ENCODE data around the gene EPHA8. TPM values are rescaled to one million over a fixed set of nuclear protein-coding genes. Genes with fewer than 3 reads are reported as not detected.

The EPHA8 gene
- total and polyA plus RNA-seq, 2 of the 4 experiments (the other 2 are of a cell fraction): not detected

- no peak overlapping the region for H2AFZ ChIP-seq (replicated peaks; ENCODE audit: low read length, poor library complexity)
- no peak overlapping the region for H4K91ac ChIP-seq (ENCODE audit: insufficient read depth, low read depth, low read length)
- ChIA-PET CTCF (no interaction called here), POLR2A (ENCODE audit: unreplicated experiment) (no interaction called here)
- no peak overlapping the region for H3K4ac ChIP-seq (ENCODE audit: low read depth, low read length)
- 92% methylated on average over 3 of the region's 7 CpGs; no CpG with 5 or more reads in 1 of the 2 experiments for WGBS, 2 experiments (ENCODE audit: extremely low coverage in 2 of 2, insufficient read length in 1 of 2)
- no peak overlapping the region for H3K18ac ChIP-seq (ENCODE audit: low read depth, low read length)
- H2AK5ac ChIP-seq (ENCODE audit: low read depth, low read length): no peak overlapping the region
- H3K27ac ChIP-seq (ENCODE audit: insufficient read depth, low read length): no peak overlapping the region
- no peak overlapping the region for H3K14ac ChIP-seq (replicated peaks; ENCODE audit: low read depth, low read length)
- H3K9ac ChIP-seq (ENCODE audit: low read depth, low read length): no peak overlapping the region
- H2BK20ac ChIP-seq (ENCODE audit: low read depth, low read length): no peak overlapping the region
- H2BK5ac ChIP-seq (ENCODE audit: low read depth, low read length, poor library complexity, severe bottlenecking): no peak overlapping the region
- H3K79me1 ChIP-seq (ENCODE audit: low read depth in 1 of 2, low read length in 2 of 2): no peaks in the 10 kb centered on the region
- H3K56ac ChIP-seq (ENCODE audit: extremely low read depth, insufficient read depth, low read length): no peak overlapping the region
- H4K5ac ChIP-seq (ENCODE audit: low read depth, low read length): no peak overlapping the region
- H4K8ac ChIP-seq (ENCODE audit: low read depth in 2 of 2, low read length in 2 of 2): no peak overlapping the region
- H3K36me3 ChIP-seq (ENCODE audit: control insufficient read depth, insufficient read depth, low read length): peaks cover 54% of the 10 kb centered on the region
- intact Hi-C loops (cut with micrococcal nuclease): no loop called here
- H4K20me1 ChIP-seq (ENCODE audit: insufficient read depth, low read length): no peaks in the 10 kb centered on the region
- H2BK15ac ChIP-seq (ENCODE audit: low read depth, low read length): no peak overlapping the region
- H3K4me3 ChIP-seq (ENCODE audit: insufficient read depth, low read depth, low read length): no peak overlapping the region
- no peaks in the 10 kb centered on the region for H3K9me3 ChIP-seq (ENCODE audit: control insufficient read depth, insufficient read depth, low read length)
- H3K4me1 ChIP-seq (ENCODE audit: control insufficient read depth, insufficient read depth, low read length): no peaks in the 10 kb centered on the region
- in situ Hi-C loops (cut with MboI; ENCODE audit: low sequenced_read_pairs): no loop called here
- H2BK120ac ChIP-seq (ENCODE audit: low read depth, low read length): no peak overlapping the region
- dilution Hi-C loops (cut with HindIII; ENCODE audit: low sequenced_read_pairs, unreplicated experiment): no loop called here
- H2AK9ac ChIP-seq (replicated peaks; ENCODE audit: low read depth, low read length, poor library complexity): no peak overlapping the region
- TF ChIP-seq NFE2L2 (IDR thresholded peaks at IDR 0.05; ENCODE audit: low read depth, low read length) (no peak), MXI1 (IDR thresholded peaks at IDR 0.05; ENCODE audit: borderline replicate concordance, low read depth, low read length) (no peak), RAD21 (IDR thresholded peaks at IDR 0.05; ENCODE audit: low read length) (no peak), RCOR1 (IDR thresholded peaks at IDR 0.05; ENCODE audit: insufficient replicate concordance, low read length) (no peak), MAZ (IDR thresholded peaks at IDR 0.05; ENCODE audit: borderline replicate concordance, low read depth, low read length) (no peak), FOS (IDR thresholded peaks at IDR 0.05; ENCODE audit: low read depth, low read length) (no peak), BHLHE40 (IDR thresholded peaks at IDR 0.05; ENCODE audit: low read depth, low read length) (no peak), USF2 (IDR thresholded peaks at IDR 0.05; ENCODE audit: low read depth, low read length) (no peak), RFX5 (IDR thresholded peaks at IDR 0.05; ENCODE audit: low read depth, low read length) (no peak), MAFK (IDR thresholded peaks at IDR 0.05; ENCODE audit: low read depth, low read length) (no peak), CHD1 (IDR thresholded peaks at IDR 0.05; ENCODE audit: low read depth, low read length) (no peak), POLR2A (IDR thresholded peaks at IDR 0.05; ENCODE audit: low read depth, low read length) (no peak), SMC3 (IDR thresholded peaks at IDR 0.05; ENCODE audit: low read depth, low read length) (no peak), CEBPB (IDR thresholded peaks at IDR 0.05; ENCODE audit: low read depth, low read length) (no peak), CTCF (conservative IDR thresholded peaks at IDR 0.05; ENCODE audit: low read depth, low read length) (no peak)
- TF ChIP-seq, protein P1, sequence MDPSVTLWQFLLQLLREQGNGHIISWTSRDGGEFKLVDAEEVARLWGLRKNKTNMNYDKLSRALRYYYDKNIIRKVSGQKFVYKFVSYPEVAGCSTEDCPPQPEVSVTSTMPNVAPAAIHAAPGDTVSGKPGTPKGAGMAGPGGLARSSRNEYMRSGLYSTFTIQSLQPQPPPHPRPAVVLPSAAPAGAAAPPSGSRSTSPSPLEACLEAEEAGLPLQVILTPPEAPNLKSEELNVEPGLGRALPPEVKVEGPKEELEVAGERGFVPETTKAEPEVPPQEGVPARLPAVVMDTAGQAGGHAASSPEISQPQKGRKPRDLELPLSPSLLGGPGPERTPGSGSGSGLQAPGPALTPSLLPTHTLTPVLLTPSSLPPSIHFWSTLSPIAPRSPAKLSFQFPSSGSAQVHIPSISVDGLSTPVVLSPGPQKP (IDR thresholded peaks at IDR 0.05; ENCODE audit: borderline replicate concordance, low read depth, low read length): no peak
- ATAC-seq (ENCODE audit: low read depth) (no peak), DNase-seq (no peak)
- BruUV-seq (replicated peaks): no TSS peak
- H3K23ac ChIP-seq (ENCODE audit: low read depth, low read length): no peak overlapping the region
- H3K27me3 ChIP-seq (ENCODE audit: control insufficient read depth, insufficient read depth, low read length): no peaks in the 10 kb centered on the region
- H3K4me2 ChIP-seq (ENCODE audit: low read depth, low read length): no peak overlapping the region
- 0 out of 2 replicates have a peak, but pooled peaks cover under 1% of the 10 kb centered on the region for H3K9me1 ChIP-seq (ENCODE audit: insufficient read depth, low read length)
Measured at GRCh38 chr1:22522221-22522743, 41.0 kb upstream of the EPHA8 start.
